GM13976 (cell line): Measurements from ENCODE around the gene IRAK3.

Source experiments
- DNase-seq: peaks from one replicate; pipeline ENCODE4 v3.0.0; 2012; ENCODE audit warnings: low spot score
- CTCF ChIP-seq: IDR thresholded peaks from 2 replicates; pipeline ENCODE4 v1.5.1; 2012; ENCODE audit warnings: borderline replicate concordance, mild to moderate bottlenecking; ENCODE audit not compliant: insufficient read depth; ENCODE audit errors: extremely low read depth, missing control alignments, control extremely low read depth
- in situ Hi-C: fragments of 300-500 bp; cut with MboI; formaldehyde crosslinking; loops from one replicate; pipeline ENCODE4 v1.12.0; 2022; ENCODE audit warnings: low sequenced_read_pairs, mixed read lengths, inconsistent platforms; ENCODE audit not compliant: unreplicated experiment

Gene IRAK3

GRCh38 chr12:66280561-66280960 lies 91.5 kb downstream of the IRAK3 start:
- TF ChIP-seq CTCF = no peak
- no peak for DNase-seq
- in situ Hi-C loops = no loop called here

- in situ Hi-C loops = no loop called here
- no peak for DNase-seq
- TF ChIP-seq CTCF = no peak
These were observed 93.2 kb downstream of the IRAK3 start for GRCh38 chr12:66282244-66282643.

- in situ Hi-C loops = no loop called here
- TF ChIP-seq CTCF = no peak
These were observed 98.3 kb downstream of the IRAK3 start for GRCh38 chr12:66287275-66287674.

GRCh38 chr12:66288121-66288520 lies 99.1 kb downstream of the IRAK3 start:
- no peak for TF ChIP-seq CTCF
- in situ Hi-C loops = no loop called here

More at GRCh38 chr12:66287275-66287674, 98.3 kb downstream of the IRAK3 start:
- DNase-seq = no peak

GRCh38 chr12:66289485-66289884 lies 100.5 kb downstream of the IRAK3 start:
- in situ Hi-C loops = no loop called here
- DNase-seq = no peak
- TF ChIP-seq CTCF = no peak

More at GRCh38 chr12:66288121-66288520, 99.1 kb downstream of the IRAK3 start:
- no peak for DNase-seq

- no peak for DNase-seq
- in situ Hi-C loops = no loop called here
These were observed 101.7 kb downstream of the IRAK3 start for GRCh38 chr12:66290716-66291200.

More at GRCh38 chr12:66290716-66291200, 101.7 kb downstream of the IRAK3 start:
- TF ChIP-seq CTCF = no peak
